HG02981 (cell line): ENCODE data around the gene LRRC39.
A peak's percentile ranks its signal among the peaks of the same experiment; 100 is the strongest.
"Not testable (repeated sequence)": the region's sequence is repeated elsewhere in the genome, so short reads cannot be mapped to it uniquely, and the experiment has no call there.

Source experiments
- ATAC-seq: cut with Tn5 transposase; IDR thresholded peaks from one replicate; pipeline ENCODE4 v1.9.1; 2021; ENCODE audit warnings: mild to moderate bottlenecking, moderate library complexity; ENCODE audit not compliant: unreplicated experiment

LRRC39 gene

GRCh38 chr1:100178091-100178490 lies at the start of gene LRRC39:
LRRC39 (minus strand) TSS chr1:100178256; CDS start chr1:100168516, 9,740 bp downstream.
- no peak for ATAC-seq

- ATAC-seq = no peak
These were observed 44.4 kb upstream of the LRRC39 start for GRCh38 chr1:100222428-100222827.

DNA sequence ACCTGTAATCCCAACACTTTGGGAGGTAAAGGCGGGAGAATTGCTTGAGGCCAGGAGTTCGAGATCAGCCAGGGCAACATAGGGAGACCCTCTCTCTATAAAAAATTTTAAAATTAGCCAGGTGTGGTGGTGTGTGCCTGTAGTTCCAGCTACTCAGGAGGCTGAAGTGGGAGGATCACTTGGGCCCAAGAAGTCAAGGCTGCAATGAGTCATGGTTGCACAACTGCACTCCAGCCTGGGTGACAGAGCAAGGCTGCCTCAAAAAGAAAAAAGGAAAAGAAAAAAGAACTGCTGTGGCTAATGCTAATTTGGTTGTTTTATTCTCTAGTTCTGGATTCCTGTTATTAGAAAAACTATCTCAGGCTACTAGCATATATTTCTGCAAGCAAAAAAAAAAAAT lies 41.8 kb upstream of the LRRC39 start:
- no peak for ATAC-seq

- no peak for ATAC-seq
These were observed 41.4 kb upstream of the LRRC39 start for GRCh38 chr1:100219457-100219856.

DNA sequence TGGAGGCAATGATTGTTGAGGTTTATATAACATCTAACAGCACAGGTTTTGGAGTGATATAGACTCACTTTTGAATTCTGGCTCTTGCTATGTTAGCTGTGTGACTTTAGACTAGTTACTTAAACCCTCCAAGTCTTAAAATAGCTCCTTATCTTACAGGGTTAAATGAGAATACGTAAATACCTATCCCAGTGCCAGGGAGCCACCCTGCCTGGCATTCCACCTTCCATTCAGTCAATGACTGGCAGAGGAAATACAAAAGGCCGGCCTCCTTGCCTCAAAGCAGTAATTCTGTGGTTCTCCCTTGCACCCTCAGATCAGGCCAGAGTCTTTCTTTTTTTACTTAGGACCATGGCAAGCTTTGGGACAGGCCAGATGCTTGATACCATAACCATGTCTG lies 39.8 kb upstream of the LRRC39 start:
- no peak for ATAC-seq

- ATAC-seq = no peak
These were observed 37.0 kb upstream of the LRRC39 start for GRCh38 chr1:100215101-100215500.

DNA sequence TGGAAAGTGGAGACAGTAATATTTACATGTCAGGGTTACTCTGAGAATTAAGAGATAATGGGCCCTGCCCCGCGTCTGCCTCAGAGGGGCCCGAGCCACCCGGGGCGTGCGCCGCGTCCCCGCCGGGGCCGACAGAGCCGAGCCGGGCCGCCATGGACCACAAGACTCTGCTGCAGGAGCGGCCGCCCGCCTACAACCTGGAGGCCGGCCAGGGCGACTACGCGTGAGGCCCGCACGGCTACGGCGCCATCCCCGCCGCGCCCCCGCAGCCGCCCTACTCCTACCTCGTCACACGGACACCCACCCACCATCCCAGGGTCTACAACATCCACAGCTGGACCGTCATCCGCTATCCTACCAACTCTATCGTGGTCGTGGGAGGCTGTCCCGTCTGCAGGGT lies 35.1 kb upstream of the LRRC39 start:
- no peak for ATAC-seq

- no peak for ATAC-seq
These were observed 28.2 kb upstream of the LRRC39 start for GRCh38 chr1:100206301-100206700.

DNA sequence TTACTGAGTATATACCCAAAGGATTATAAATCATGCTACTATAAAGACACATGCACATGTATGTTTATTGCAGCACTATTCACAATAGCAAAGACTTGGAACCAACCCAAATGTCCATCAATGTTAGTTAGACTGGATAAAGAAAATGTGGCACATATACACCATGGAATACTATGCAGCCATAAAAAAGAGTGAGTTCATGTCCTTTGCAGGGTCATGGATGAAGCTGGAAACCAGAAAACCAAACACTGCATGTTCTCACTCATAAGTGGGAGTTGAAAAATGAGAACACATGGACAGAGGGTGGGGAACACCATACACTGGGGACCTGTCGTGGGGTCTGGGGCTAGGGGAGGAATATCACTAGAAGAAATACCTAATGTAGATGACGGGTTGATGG lies 27.5 kb upstream of the LRRC39 start:
- ATAC-seq = not testable (repeated sequence)

DNA sequence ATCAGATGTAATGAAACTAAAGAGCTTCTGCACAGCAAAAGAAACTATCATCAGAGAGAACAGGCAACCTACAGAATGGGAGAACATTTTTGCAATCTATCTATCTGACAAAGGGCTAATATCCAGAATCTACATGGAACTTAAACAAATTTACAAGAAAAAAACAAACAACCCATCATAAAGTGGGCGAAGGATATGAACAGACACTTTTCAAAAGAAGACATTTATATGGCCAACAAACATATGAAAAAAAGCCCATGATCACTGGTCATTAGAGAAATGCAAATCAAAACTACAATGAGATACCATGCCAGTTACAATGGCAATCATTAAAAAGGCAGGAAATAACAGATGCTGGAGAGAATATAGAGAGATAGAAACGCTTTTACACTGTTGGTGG lies 27.0 kb upstream of the LRRC39 start:
- not testable (repeated sequence) for ATAC-seq

- not testable (repeated sequence) for ATAC-seq
These were observed 24.6 kb upstream of the LRRC39 start for GRCh38 chr1:100202703-100203102.

- not testable (repeated sequence) for ATAC-seq
These were observed 22.0 kb upstream of the LRRC39 start for GRCh38 chr1:100200060-100200459.

- no peak for ATAC-seq
These were observed 20.5 kb upstream of the LRRC39 start for GRCh38 chr1:100198596-100198995.

DNA sequence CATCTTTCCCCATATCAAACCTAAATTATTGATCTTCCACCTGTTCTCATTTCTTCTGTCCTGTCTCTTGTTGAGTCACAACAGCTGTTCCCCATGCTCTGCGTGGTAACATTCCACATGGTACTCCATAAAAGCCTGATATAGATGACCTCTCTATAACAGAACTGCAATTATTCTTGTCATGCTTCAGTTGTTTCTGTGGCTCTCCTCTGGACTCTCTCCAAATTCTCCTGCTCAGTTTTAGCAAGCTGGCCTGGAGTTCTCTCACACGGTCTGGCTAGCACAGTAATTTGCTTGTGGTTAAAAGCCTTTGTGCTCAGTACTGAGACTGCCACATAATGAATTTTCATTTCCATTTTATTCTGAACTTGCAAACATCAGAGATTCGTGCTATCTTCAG lies 10.6 kb upstream of the LRRC39 start:
- ATAC-seq = peak; percentile 57

GRCh38 chr1:100187912-100188311 lies 9.9 kb upstream of the LRRC39 start:
- ATAC-seq = no peak

GRCh38 chr1:100184536-100184935 lies 6.5 kb upstream of the LRRC39 start:
- ATAC-seq = no peak

DNA sequence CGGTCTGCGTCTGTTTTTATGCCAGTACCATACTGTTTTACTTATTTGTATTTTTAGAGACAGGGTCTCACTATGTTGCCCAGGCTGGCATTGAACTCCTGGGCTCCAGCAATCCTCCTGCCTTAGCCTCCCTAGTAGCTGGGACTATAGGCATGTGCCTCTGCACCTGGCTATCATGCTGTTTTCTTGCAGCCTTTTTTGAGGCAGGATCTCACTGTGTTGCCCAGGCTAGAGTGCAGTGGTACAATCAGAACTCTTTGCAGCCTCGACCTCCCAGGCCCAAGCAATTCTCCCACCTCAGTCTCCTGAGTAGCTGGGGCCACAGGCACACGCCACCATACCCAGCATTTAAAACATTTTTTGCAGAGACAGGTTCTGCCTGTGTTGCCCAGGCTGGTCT lies 5.3 kb upstream of the LRRC39 start:
- no peak for ATAC-seq

DNA sequence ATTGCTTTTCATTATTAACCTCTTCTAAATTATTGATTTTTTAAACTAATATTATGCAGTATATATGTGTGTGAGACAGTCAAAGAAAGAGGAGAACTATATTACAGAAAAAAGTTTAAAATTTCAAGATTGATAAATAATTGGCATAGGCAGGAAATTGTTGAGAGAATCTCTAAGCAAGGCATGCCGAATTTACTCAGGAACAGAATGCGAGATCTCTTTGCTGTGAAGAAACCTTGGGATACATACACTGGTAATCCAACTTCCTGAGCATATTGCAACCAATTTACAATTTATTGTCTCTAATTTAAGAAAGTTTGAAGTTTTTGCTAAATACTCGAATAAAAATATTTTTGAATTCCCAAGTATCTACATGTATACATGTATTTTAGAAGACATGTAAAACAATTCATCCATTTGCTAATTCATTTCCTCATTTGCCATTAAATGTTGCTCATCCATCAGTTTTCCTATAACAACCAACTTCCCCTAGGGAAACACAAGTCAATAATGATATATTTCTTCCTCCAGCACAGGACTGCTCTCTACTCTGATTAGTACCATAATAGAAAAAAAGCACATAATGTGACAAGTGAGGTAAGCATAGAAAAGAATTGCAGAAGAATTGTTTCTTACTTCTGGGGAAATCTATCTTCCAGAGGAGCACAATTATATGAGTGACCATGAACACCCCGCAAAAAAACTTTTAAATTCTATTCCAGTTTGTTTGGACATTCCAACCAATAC lies 588 bp downstream of the LRRC39 start:
- ATAC-seq = no peak

DNA sequence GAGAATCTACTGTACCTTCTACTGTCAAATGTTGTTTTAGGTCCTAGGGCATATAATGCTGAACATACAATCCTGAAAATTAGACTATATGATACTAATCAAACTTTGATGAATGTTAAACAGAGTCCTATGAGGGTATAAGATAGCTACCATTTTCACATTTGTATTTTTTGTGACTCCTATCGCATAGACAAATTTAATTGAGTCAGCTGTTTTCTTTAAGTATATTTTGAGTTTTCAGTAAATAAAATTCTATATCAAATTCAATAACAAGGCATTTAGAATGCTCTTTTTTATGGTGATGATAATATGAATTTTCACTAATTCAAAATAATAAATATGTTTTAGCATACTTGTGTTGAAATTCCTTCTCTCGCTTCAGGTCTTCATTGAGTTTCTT lies 10.0 kb downstream of the LRRC39 start:
- ATAC-seq = no peak

DNA sequence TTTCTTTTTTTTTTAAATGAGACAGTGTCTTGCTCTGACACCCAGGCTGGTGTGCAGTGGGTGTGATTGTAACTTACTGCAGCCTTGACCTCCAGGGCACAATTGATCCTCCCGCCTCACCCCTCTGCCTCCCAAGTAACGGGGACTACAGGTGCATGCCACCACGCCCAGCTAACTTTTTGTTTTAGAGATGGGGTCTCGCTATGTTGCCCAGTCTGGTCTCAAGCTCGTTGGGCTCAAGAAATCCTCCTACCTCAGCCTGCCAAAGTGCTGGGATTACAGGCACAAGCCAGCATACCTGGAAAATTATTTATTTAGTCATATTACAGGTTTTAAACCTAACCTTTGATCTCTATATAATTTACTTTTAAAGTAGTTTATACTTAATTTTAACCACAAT lies 13.4 kb downstream of the LRRC39 start:
- ATAC-seq = no peak

GRCh38 chr1:100164216-100164615 lies 13.8 kb downstream of the LRRC39 start:
- ATAC-seq = no peak

- ATAC-seq = no peak
These were observed 15.2 kb downstream of the LRRC39 start for GRCh38 chr1:100162881-100163280.

- ATAC-seq = no peak
These were observed 25.8 kb downstream of the LRRC39 start for GRCh38 chr1:100152271-100152670.
